Measurements from ENCODE around the gene ANKS1B.

DNA sequence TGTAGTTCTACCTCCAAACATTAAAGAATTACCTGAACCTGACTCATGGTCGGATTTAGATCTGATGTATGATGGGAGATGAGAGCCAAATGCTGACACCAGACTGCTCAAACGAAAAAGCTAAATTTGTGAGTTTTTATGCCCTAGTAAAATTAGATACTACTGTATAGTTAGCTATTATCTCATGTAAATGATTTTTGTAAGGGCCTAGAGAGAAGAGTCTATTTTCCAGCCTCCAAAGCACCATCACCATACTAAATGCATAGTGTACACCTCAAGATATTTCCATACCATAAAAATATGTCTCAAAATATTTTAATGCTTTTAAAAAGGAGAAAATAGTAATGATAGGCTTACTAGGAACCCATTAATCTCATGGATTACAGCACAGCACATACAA is 18.3 kb downstream of the ANKS1B start:
- TF ChIP-seq, protein P1, sequence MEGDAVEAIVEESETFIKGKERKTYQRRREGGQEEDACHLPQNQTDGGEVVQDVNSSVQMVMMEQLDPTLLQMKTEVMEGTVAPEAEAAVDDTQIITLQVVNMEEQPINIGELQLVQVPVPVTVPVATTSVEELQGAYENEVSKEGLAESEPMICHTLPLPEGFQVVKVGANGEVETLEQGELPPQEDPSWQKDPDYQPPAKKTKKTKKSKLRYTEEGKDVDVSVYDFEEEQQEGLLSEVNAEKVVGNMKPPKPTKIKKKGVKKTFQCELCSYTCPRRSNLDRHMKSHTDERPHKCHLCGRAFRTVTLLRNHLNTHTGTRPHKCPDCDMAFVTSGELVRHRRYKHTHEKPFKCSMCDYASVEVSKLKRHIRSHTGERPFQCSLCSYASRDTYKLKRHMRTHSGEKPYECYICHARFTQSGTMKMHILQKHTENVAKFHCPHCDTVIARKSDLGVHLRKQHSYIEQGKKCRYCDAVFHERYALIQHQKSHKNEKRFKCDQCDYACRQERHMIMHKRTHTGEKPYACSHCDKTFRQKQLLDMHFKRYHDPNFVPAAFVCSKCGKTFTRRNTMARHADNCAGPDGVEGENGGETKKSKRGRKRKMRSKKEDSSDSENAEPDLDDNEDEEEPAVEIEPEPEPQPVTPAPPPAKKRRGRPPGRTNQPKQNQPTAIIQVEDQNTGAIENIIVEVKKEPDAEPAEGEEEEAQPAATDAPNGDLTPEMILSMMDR (IDR thresholded peaks at IDR 0.05): no peak
- no peak for TF ChIP-seq POLR2AphosphoS5 (IDR thresholded peaks at IDR 0.05)
- no peak for TF ChIP-seq POLR2A (IDR thresholded peaks at IDR 0.05)
- no peak for TF ChIP-seq EP300 (IDR thresholded peaks at IDR 0.05)
